ENCODE measurements around the gene MAP4K4. TPM values are rescaled to one million over a fixed set of nuclear protein-coding genes. Genes with fewer than 3 reads are reported as not detected.
A peak's percentile ranks its signal among the peaks of the same experiment; 100 is the strongest.

MAP4K4 gene
- total RNA-seq, 1 experiment from 2014 or later: 132 TPM

DNA sequence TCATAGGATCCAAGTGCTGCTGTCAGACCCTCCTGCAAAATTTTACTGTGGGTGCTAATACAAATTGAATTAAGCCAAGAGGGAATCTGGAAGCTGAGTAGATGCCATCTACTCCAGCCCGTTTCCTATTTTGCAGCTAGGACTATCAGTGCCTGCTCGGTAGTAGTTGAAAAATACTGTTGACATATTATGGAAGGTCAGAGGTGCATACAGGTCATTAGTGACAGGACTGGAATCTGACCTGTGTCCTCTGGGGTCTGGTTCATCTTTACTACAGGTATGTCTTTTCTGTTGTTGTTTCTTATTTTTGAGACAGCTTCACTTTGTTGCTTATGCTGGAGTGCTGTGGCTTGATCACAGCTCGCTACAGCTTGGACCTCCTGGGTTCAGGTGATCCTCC, 58.8 kb downstream of the MAP4K4 start:
- Histone ChIP-seq H2AFZ (ENCODE audit: low read length) (no peak overlapping the region), H3T11ph (ENCODE audit: low read length) (no peak overlapping the region), H3K56ac (ENCODE audit: insufficient read length, low read depth, low read length) (no peak overlapping the region), H3K9me3 (ENCODE audit: control insufficient read depth, low read depth, low read length) (no peaks in the 10 kb centered on the region), H4K5ac (ENCODE audit: insufficient read length, low read depth, low read length) (no peak overlapping the region), H2AK5ac (ENCODE audit: insufficient read length, low read length) (no peak overlapping the region), H4K20me1 (ENCODE audit: control insufficient read depth, insufficient read depth, insufficient read length) (no peaks in the 10 kb centered on the region), H4K8ac (replicated peaks; ENCODE audit: insufficient read length, low read depth, low read length) (no peak overlapping the region), H3K23ac (ENCODE audit: insufficient read length, low read depth, low read length) (no peak overlapping the region), H3K79me1 (ENCODE audit: insufficient read depth, low read depth, low read length, poor library complexity, severe bottlenecking) (peaks cover 7% of the 10 kb centered on the region), H2BK15ac (ENCODE audit: low read depth, low read length) (no peak overlapping the region), H3K23me2 (ENCODE audit: insufficient read length, low read depth, low read length, poor library complexity, severe bottlenecking) (no peaks in the 10 kb centered on the region), H3K18ac (ENCODE audit: insufficient read length, low read depth, low read length) (no peak overlapping the region), H4K91ac (ENCODE audit: insufficient read length, low read depth, low read length) (no peak overlapping the region), H3K4me2 (ENCODE audit: insufficient read depth, insufficient read length, low read length) (no peak overlapping the region), H3K79me2 (ENCODE audit: insufficient read depth, low read length) (peaks cover 43% of the 10 kb centered on the region), H2BK12ac (ENCODE audit: insufficient read length, low read depth, low read length) (no peak overlapping the region), H3K14ac (ENCODE audit: insufficient read depth, low read length) (no peak overlapping the region), H2BK120ac (ENCODE audit: low read depth, low read length, poor library complexity, severe bottlenecking) (no peak overlapping the region), H2BK5ac (ENCODE audit: insufficient read length, low read length) (no peak overlapping the region), H3K4ac (ENCODE audit: low read depth, low read length) (no peak overlapping the region), H3K9ac (ENCODE audit: extremely low read depth, insufficient read length, low read length) (no peak overlapping the region), H3K27me3 (ENCODE audit: insufficient read depth, low read length) (no peaks in the 10 kb centered on the region), H3K4me1 (ENCODE audit: insufficient read depth, low read length) (peaks cover 11% of the 10 kb centered on the region), H3K27ac (ENCODE audit: insufficient read length, low read depth, low read length) (no peak overlapping the region), H2BK20ac (ENCODE audit: low read depth, low read length, poor library complexity, severe bottlenecking) (no peak overlapping the region)
- H3K9me3 Mint-ChIP-seq: peaks cover 4 to 5% of the 10 kb centered on the region in 2 experiments; a peak in 4 of 5 replicates
- no peak for DNase-seq
- WGBS (ENCODE audit: extremely low coverage, insufficient read length, low lambda C conversion rate): no CpG with 5 or more reads among the region's 3 CpGs
- H3K4me3 Mint-ChIP-seq: no peak overlapping the region
- peaks cover 7 to 17% (median 7%) of the 10 kb centered on the region in 3 experiments; a peak in 3 of 7 replicates for H3K36me3 Mint-ChIP-seq (ENCODE audit: insufficient read depth in 1 of 3, low read depth in 3 of 3)
- H3K4me1 Mint-ChIP-seq: peaks cover 45 to 48% of the 10 kb centered on the region in 2 experiments
- no peaks in the 10 kb centered on the region; the same call in 1 of the 2 replicates for H3K27me3 Mint-ChIP-seq (ENCODE audit: low read depth)
- no peak for TF ChIP-seq CTCF (conservative IDR thresholded peaks at IDR 0.05)
- 0 out of 7 replicates have a peak overlapping the region, but pooled peaks of 1 of the 3 experiments have one; percentile 18 for H3K27ac Mint-ChIP-seq

All from H9 (cell line).